H9 (cell line): ENCODE measurements around the gene ZNF774. TPM values are rescaled to one million over a fixed set of nuclear protein-coding genes. Genes with fewer than 3 reads are reported as not detected.

ENCODE experiments used
- DNase-seq: peaks from one replicate; pipeline ENCODE4 v3.0.0-alpha.2; 2017
- H2AFZ ChIP-seq: one replicate; pipeline ENCODE4 v1.6.1; 2013; ENCODE audit warnings: mild to moderate bottlenecking, low read length, control low read depth, moderate library complexity
- H2AK5ac ChIP-seq: 2 replicates; pipeline ENCODE4 v1.6.1; 2013; ENCODE audit warnings: low read length, control low read depth, mixed read lengths; ENCODE audit not compliant: insufficient read length
- H2BK120ac ChIP-seq: one replicate; pipeline ENCODE4 v1.6.1; 2013; ENCODE audit warnings: low read depth, mild to moderate bottlenecking, low read length, control low read depth, inconsistent platforms; ENCODE audit not compliant: poor library complexity, severe bottlenecking
- H2BK12ac ChIP-seq: 2 replicates; pipeline ENCODE4 v1.6.1; 2013; ENCODE audit warnings: low read length, control low read depth, mixed read lengths, low read depth; ENCODE audit not compliant: insufficient read length
- H2BK15ac ChIP-seq: 2 replicates; pipeline ENCODE4 v1.6.1; 2013; ENCODE audit warnings: low read depth, low read length, control low read depth
- H2BK20ac ChIP-seq: one replicate; pipeline ENCODE4 v1.6.1; 2013; ENCODE audit warnings: low read depth, mild to moderate bottlenecking, low read length, control low read depth, inconsistent platforms; ENCODE audit not compliant: poor library complexity, severe bottlenecking
- H2BK5ac ChIP-seq: 2 replicates; pipeline ENCODE4 v1.6.1; 2013; ENCODE audit warnings: low read length, control low read depth, mixed read lengths; ENCODE audit not compliant: insufficient read length
- H3K14ac ChIP-seq: 2 replicates; pipeline ENCODE4 v1.6.1; 2013; ENCODE audit warnings: low read length, control low read depth; ENCODE audit not compliant: insufficient read depth
- H3K18ac ChIP-seq: 2 replicates; pipeline ENCODE4 v1.6.1; 2013; ENCODE audit warnings: low read depth, mild to moderate bottlenecking, mixed read lengths, low read length, control low read depth; ENCODE audit not compliant: insufficient read length
- H3K23ac ChIP-seq: 2 replicates; pipeline ENCODE4 v1.6.1; 2013; ENCODE audit warnings: low read length, control low read depth, mixed read lengths, low read depth; ENCODE audit not compliant: insufficient read length
- H3K23me2 ChIP-seq: 2 replicates; pipeline ENCODE4 v1.6.1; 2013; ENCODE audit warnings: low read depth, mild to moderate bottlenecking, mixed read lengths, low read length, control low read depth; ENCODE audit not compliant: insufficient read length, poor library complexity, severe bottlenecking
- H3K27ac ChIP-seq: 2 replicates; pipeline ENCODE4 v1.5.1; 2013; ENCODE audit warnings: low read length, control low read depth, mixed read lengths, low read depth; ENCODE audit not compliant: insufficient read length
- H3K27me3 ChIP-seq: 2 replicates; pipeline ENCODE4 v1.6.1; 2013; ENCODE audit warnings: low read length, control low read depth, inconsistent platforms; ENCODE audit not compliant: insufficient read depth
- H3K4ac ChIP-seq: 2 replicates; pipeline ENCODE4 v1.6.1; 2013; ENCODE audit warnings: low read depth, mild to moderate bottlenecking, control low read depth, inconsistent platforms, low read length, moderate library complexity
- H3K4me1 ChIP-seq: 2 replicates; pipeline ENCODE4 v1.6.1; 2013; ENCODE audit warnings: low read length, control low read depth, inconsistent platforms; ENCODE audit not compliant: insufficient read depth
- H3K4me2 ChIP-seq: 2 replicates; pipeline ENCODE4 v1.6.1; 2013; ENCODE audit warnings: low read length, control low read depth, mixed read lengths; ENCODE audit not compliant: insufficient read length, insufficient read depth
- H3K56ac ChIP-seq: 2 replicates; pipeline ENCODE4 v1.6.1; 2013; ENCODE audit warnings: low read depth, mild to moderate bottlenecking, mixed read lengths, low read length, control low read depth; ENCODE audit not compliant: insufficient read length
- H3K79me1 ChIP-seq: 2 replicates; pipeline ENCODE4 v1.6.1; 2013; ENCODE audit warnings: low read depth, mild to moderate bottlenecking, moderate library complexity, low read length, control low read depth, inconsistent platforms; ENCODE audit not compliant: insufficient read depth, poor library complexity, severe bottlenecking
- H3K79me2 ChIP-seq: 2 replicates; pipeline ENCODE4 v1.6.1; 2013; ENCODE audit warnings: low read length, control low read depth, inconsistent platforms; ENCODE audit not compliant: insufficient read depth
- H3K9ac ChIP-seq: 2 replicates; pipeline ENCODE4 v1.6.1; 2013; ENCODE audit warnings: low read length, control low read depth, mixed read lengths; ENCODE audit not compliant: insufficient read length; ENCODE audit errors: extremely low read depth
- H3K9me3 ChIP-seq: one replicate; pipeline ENCODE4 v1.6.1; 2013; ENCODE audit warnings: low read depth, low read length, inconsistent platforms; ENCODE audit not compliant: control insufficient read depth
- H3T11ph ChIP-seq: one replicate; pipeline ENCODE4 v1.6.1; 2013; ENCODE audit warnings: mild to moderate bottlenecking, low read length, control low read depth, inconsistent platforms
- H4K20me1 ChIP-seq: one replicate; pipeline ENCODE4 v1.6.1; 2013; ENCODE audit not compliant: control insufficient read depth, insufficient read length, insufficient read depth
- H4K5ac ChIP-seq: 2 replicates; pipeline ENCODE4 v1.6.1; 2013; ENCODE audit warnings: low read depth, mild to moderate bottlenecking, mixed read lengths, low read length, control low read depth; ENCODE audit not compliant: insufficient read length
- H4K8ac ChIP-seq: replicated peaks from 2 replicates; pipeline ENCODE4 v1.6.1; 2013; ENCODE audit warnings: low read length, control low read depth, mixed read lengths, low read depth; ENCODE audit not compliant: insufficient read length
- H4K91ac ChIP-seq: 2 replicates; pipeline ENCODE4 v1.6.1; 2013; ENCODE audit warnings: low read depth, mild to moderate bottlenecking, moderate library complexity, mixed read lengths, low read length, control low read depth; ENCODE audit not compliant: insufficient read length
- H3K27ac Mint-ChIP-seq, 3 experiments: 2 replicates in 2 of 3; 3 replicates in 1 of 3; pipeline ENCODE4 v1.8.0; 2020 to 2021; ENCODE audit warnings: mixed read lengths in 3 of 3, mild to moderate bottlenecking in 1 of 3, moderate library complexity in 1 of 3
- H3K27me3 Mint-ChIP-seq: 2 replicates; pipeline ENCODE4 v1.8.0; 2021; ENCODE audit warnings: low read depth, mild to moderate bottlenecking, moderate library complexity, mixed read lengths
- H3K36me3 Mint-ChIP-seq, 3 experiments: 2 replicates in 2 of 3; 3 replicates in 1 of 3; pipeline ENCODE4 v1.8.0; 2020 to 2021; ENCODE audit warnings: low read depth in 3 of 3, mixed read lengths in 3 of 3; ENCODE audit not compliant: insufficient read depth in 1 of 3
- H3K4me1 Mint-ChIP-seq, 2 experiments: 2 replicates each; pipeline ENCODE4 v1.8.0; 2020; ENCODE audit warnings: mixed read lengths in 2 of 2
- H3K4me3 Mint-ChIP-seq, 2 experiments: 2 replicates in 1 of 2; 3 replicates in 1 of 2; pipeline ENCODE4 v1.8.0; 2020 to 2021; ENCODE audit warnings: mild to moderate bottlenecking in 2 of 2, mixed read lengths in 2 of 2, moderate library complexity in 1 of 2
- H3K9me3 Mint-ChIP-seq, 2 experiments: 2 replicates in 1 of 2; 3 replicates in 1 of 2; pipeline ENCODE4 v1.8.0; 2020; ENCODE audit warnings: mild to moderate bottlenecking in 2 of 2, mixed read lengths in 2 of 2, moderate library complexity in 1 of 2
- CTCF ChIP-seq: fragments of 200-600 bp; sonication (generic); conservative IDR thresholded peaks from 3 replicates; pipeline ENCODE4 v1.8.0; 2021; ENCODE audit warnings: antibody characterized with exemption, mild to moderate bottlenecking
- WGBS: extraction: QIAGEN DNeasy Blood & Tissue Kit; methylation state at CpG from one replicate; pipeline ENCODE4 v1.1.7; 2013; ENCODE audit warnings: missing lambda C conversion rate, low lambda C conversion rate, mixed read lengths; ENCODE audit not compliant: insufficient read length; ENCODE audit errors: extremely low coverage; 5-methylcytosine and 5-hydroxymethylcytosine counted together
- total RNA-seq: library from RNA; stranded (reverse); gene quantifications from 2 replicates; pipeline ENCODE4 v1.2.1, GENCODE V29; 2021

Gene ZNF774
- total RNA-seq, 1 experiment from 2014 or later, result 2.5 TPM

DNA sequence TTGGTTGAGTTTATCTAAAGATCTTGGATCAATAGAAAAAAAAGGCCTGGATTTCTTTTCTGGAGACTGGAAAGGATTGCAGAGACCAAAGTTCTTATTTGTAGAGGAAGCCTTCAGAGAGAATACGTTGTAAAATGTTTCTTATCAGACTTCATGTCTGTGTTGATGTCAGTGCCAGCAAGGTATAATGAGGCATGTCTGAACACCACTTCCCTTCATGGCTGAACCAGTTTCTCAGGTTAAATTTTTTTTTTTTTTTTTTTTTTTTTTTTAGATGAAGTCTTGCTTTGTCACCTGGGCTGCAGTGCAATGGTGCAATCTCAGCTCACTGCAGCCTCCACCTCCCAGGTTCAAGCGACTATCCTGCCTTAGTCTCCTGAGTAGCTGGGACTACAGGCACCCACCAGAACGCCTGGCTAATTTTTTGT is 17.8 kb upstream of the ZNF774 start:
- no peaks in the 10 kb centered on the region for H3K27me3 Mint-ChIP-seq
- Histone ChIP-seq H3K27ac (no peak overlapping the region), H2BK5ac (no peak overlapping the region), H2BK20ac (no peak overlapping the region), H3K79me1 (no peaks in the 10 kb centered on the region), H3K18ac (no peak overlapping the region), H3T11ph (no peak overlapping the region), H2BK12ac (no peak overlapping the region), H2BK15ac (no peak overlapping the region), H3K4ac (no peak overlapping the region), H3K9ac (no peak overlapping the region), H4K8ac (no peak overlapping the region), H3K14ac (no peak overlapping the region), H3K23me2 (no peaks in the 10 kb centered on the region), H3K4me2 (no peak overlapping the region), H4K91ac (no peak overlapping the region), H2BK120ac (no peak overlapping the region), H3K56ac (no peak overlapping the region), H4K5ac (no peak overlapping the region), H3K9me3 (no peaks in the 10 kb centered on the region), H3K79me2 (no peaks in the 10 kb centered on the region), H4K20me1 (no peaks in the 10 kb centered on the region), H3K27me3 (no peaks in the 10 kb centered on the region), H3K4me1 (no peaks in the 10 kb centered on the region), H2AK5ac (no peak overlapping the region), H3K23ac (no peak overlapping the region), H2AFZ (no peak overlapping the region)
- no peak for DNase-seq
- H3K4me3 Mint-ChIP-seq, result no peak overlapping the region
- TF ChIP-seq CTCF, result no peak
- no peaks in the 10 kb centered on the region for H3K36me3 Mint-ChIP-seq
- peak overlapping the region in 1 of 3 experiments; percentile 44; a peak in 1 of 7 replicates for H3K27ac Mint-ChIP-seq
- WGBS, result no CpG with 5 or more reads among the region's 3 CpGs
- peaks cover 0 to 4% of the 10 kb centered on the region in 2 experiments; a peak in 1 of 4 replicates for H3K4me1 Mint-ChIP-seq
- no peaks in the 10 kb centered on the region for H3K9me3 Mint-ChIP-seq
